Measurements from ENCODE around the gene MAPK1. TPM values are rescaled to one million over a fixed set of nuclear protein-coding genes. Genes with fewer than 3 reads are reported as not detected.

The MAPK1 gene
- total RNA-seq, 1 donor from 2014 or later: 92.9 TPM

GRCh38 chr22:21860491-21861039, 6.9 kb downstream of the MAPK1 start:
- no peaks in the 10 kb centered on the region for H3K36me3 Mint-ChIP-seq
- no peak overlapping the region for H3K4me3 Mint-ChIP-seq
- TF ChIP-seq, protein P1, sequence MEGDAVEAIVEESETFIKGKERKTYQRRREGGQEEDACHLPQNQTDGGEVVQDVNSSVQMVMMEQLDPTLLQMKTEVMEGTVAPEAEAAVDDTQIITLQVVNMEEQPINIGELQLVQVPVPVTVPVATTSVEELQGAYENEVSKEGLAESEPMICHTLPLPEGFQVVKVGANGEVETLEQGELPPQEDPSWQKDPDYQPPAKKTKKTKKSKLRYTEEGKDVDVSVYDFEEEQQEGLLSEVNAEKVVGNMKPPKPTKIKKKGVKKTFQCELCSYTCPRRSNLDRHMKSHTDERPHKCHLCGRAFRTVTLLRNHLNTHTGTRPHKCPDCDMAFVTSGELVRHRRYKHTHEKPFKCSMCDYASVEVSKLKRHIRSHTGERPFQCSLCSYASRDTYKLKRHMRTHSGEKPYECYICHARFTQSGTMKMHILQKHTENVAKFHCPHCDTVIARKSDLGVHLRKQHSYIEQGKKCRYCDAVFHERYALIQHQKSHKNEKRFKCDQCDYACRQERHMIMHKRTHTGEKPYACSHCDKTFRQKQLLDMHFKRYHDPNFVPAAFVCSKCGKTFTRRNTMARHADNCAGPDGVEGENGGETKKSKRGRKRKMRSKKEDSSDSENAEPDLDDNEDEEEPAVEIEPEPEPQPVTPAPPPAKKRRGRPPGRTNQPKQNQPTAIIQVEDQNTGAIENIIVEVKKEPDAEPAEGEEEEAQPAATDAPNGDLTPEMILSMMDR (IDR thresholded peaks at IDR 0.05; ENCODE audit: unreplicated experiment): no peak
- H3K27me3 Mint-ChIP-seq (ENCODE audit: low read depth): no peaks in the 10 kb centered on the region
- H3K27ac Mint-ChIP-seq: peak overlapping the region; percentile 28
- no peaks in the 10 kb centered on the region for H3K9me3 Mint-ChIP-seq
- no peak for DNase-seq (ENCODE audit: low spot score in 2 of 2, unreplicated experiment in 2 of 2)
- H3K4me1 Mint-ChIP-seq: peaks cover 44% of the 10 kb centered on the region

- H3K27me3 Mint-ChIP-seq (ENCODE audit: low read depth): no peaks in the 10 kb centered on the region
- H3K27ac Mint-ChIP-seq: peak overlapping the region; percentile 14
- peaks cover 43% of the 10 kb centered on the region for H3K4me1 Mint-ChIP-seq
- no peaks in the 10 kb centered on the region for H3K9me3 Mint-ChIP-seq
- no peak overlapping the region for H3K4me3 Mint-ChIP-seq
- TF ChIP-seq, protein P1 (IDR thresholded peaks at IDR 0.05; ENCODE audit: unreplicated experiment): no peak
- DNase-seq (ENCODE audit: low spot score in 2 of 2, unreplicated experiment in 2 of 2): no peak
- peaks cover 4% of the 10 kb centered on the region for H3K36me3 Mint-ChIP-seq
Observed at GRCh38 chr22:21858025-21858764, 9.2 kb downstream of the MAPK1 start.

DNA sequence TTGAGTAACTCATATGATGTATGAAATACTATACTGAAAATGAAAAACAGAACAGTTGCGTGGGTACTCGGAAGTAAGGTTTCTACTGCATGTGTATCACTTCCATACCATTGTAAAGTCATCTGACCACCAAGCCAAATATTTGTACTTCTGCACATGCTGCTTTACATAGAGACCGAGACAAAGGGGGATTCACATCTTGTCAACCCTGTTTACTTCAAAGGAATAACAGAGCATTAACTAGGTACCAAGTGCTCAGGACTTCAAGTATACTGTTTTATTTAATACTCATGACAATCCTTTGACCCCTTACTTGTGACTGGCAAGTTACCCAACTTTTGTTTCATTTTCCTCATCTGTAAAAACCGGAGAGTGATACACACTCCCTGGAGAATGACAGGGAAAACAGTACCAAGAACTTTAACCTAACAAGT, 9.9 kb downstream of the MAPK1 start:
- Mint-ChIP-seq H3K36me3 (peaks cover 6% of the 10 kb centered on the region), H3K4me1 (peaks cover 38% of the 10 kb centered on the region), H3K27ac (no peak overlapping the region), H3K9me3 (no peaks in the 10 kb centered on the region), H3K27me3 (ENCODE audit: low read depth) (no peaks in the 10 kb centered on the region), H3K4me3 (no peak overlapping the region)
- DNase-seq (ENCODE audit: low spot score in 2 of 2, unreplicated experiment in 2 of 2): no peak
- TF ChIP-seq, protein P1 (IDR thresholded peaks at IDR 0.05; ENCODE audit: unreplicated experiment): no peak

DNA sequence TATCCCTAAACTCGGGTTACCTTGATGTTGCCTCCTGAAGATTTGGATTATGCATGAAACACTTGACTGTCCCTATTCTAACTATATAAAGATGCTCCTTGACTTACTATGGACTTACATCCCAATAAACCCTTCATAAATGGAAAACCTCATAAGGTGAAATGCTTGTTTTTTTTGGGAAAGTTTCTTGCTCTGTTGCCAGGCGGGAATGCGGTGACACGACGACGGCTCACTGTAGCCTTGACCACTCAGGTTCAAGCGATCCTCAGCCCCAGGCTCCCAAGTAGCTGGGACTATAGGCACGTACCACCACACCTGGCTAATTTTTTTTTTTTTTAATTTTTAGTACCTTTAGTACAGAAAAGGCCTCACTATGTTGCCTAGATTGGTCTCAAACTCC, 10.6 kb downstream of the MAPK1 start:
- H3K27me3 Mint-ChIP-seq (ENCODE audit: low read depth): no peaks in the 10 kb centered on the region
- no peak overlapping the region for H3K27ac Mint-ChIP-seq
- TF ChIP-seq, protein P1 (IDR thresholded peaks at IDR 0.05; ENCODE audit: unreplicated experiment): no peak
- H3K4me1 Mint-ChIP-seq: peaks cover 37% of the 10 kb centered on the region
- H3K36me3 Mint-ChIP-seq: peaks cover 6% of the 10 kb centered on the region
- H3K9me3 Mint-ChIP-seq: no peaks in the 10 kb centered on the region
- no peak overlapping the region for H3K4me3 Mint-ChIP-seq
- no peak for DNase-seq (ENCODE audit: low spot score in 2 of 2, unreplicated experiment in 2 of 2)

DNA sequence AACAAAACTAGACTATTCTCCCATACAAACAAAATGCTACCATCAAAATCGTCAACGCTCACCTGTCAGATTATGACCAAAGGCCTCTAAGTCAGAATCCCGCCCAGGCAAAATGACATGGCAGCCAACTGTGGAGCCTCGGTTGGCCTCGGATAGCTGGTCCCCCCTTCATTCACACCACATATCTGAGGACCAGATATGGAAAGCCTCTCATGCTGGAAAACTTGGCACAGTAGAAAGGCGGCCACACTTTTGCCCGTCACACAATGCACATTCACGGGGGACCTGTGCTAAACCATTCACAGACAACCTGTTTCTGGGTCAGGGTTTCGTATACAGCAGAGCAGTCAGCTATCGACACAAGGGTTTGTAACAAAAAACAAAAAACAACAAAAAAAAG, 11.2 kb downstream of the MAPK1 start:
- TF ChIP-seq, protein P1 (IDR thresholded peaks at IDR 0.05; ENCODE audit: unreplicated experiment): no peak
- Mint-ChIP-seq H3K27ac (no peak overlapping the region), H3K9me3 (no peaks in the 10 kb centered on the region), H3K4me1 (peaks cover 31% of the 10 kb centered on the region), H3K36me3 (peaks cover 9% of the 10 kb centered on the region), H3K4me3 (no peak overlapping the region), H3K27me3 (ENCODE audit: low read depth) (no peaks in the 10 kb centered on the region)
- no peak for DNase-seq (ENCODE audit: low spot score in 2 of 2, unreplicated experiment in 2 of 2)

Data from mesothelial cell of epicardium (in vitro differentiated cells).